ENCODE measurements around the gene ENKUR. TPM values are rescaled to one million over a fixed set of nuclear protein-coding genes. Genes with fewer than 3 reads are reported as not detected.
"Not testable (repeated sequence)": the region's sequence is repeated elsewhere in the genome, so short reads cannot be mapped to it uniquely, and the experiment has no call there.

ENKUR gene
- total RNA-seq, 2 donors from 2014 or later = not detected

DNA sequence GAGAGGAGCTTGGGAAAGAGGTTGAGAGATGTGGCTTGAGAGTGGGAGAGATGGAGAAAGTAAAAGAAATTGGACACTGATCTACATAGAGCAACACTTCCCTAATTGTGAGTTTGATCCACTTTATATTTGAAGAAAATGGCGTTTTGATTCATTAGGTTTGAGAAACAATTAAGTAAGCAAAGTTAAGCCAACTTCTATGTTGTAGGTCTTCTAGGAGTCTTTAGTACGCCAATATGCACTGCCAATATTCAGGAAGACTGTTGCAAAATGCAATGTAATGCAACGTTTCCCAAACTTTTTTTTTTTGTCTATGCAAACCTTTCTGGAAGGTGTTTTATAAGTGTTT, 56.6 kb downstream of the ENKUR start:
- no peaks in the 10 kb centered on the region for H3K27me3 ChIP-seq
- WGBS, 2 donors = 43 to 53% methylated on average over 3 of the region's 3 CpGs
- peaks cover 15% of the 10 kb centered on the region for H3K4me1 ChIP-seq
- H3K9me3 ChIP-seq = no peaks in the 10 kb centered on the region
- no peak overlapping the region for H3K4me3 ChIP-seq
- TF ChIP-seq, protein P1, sequence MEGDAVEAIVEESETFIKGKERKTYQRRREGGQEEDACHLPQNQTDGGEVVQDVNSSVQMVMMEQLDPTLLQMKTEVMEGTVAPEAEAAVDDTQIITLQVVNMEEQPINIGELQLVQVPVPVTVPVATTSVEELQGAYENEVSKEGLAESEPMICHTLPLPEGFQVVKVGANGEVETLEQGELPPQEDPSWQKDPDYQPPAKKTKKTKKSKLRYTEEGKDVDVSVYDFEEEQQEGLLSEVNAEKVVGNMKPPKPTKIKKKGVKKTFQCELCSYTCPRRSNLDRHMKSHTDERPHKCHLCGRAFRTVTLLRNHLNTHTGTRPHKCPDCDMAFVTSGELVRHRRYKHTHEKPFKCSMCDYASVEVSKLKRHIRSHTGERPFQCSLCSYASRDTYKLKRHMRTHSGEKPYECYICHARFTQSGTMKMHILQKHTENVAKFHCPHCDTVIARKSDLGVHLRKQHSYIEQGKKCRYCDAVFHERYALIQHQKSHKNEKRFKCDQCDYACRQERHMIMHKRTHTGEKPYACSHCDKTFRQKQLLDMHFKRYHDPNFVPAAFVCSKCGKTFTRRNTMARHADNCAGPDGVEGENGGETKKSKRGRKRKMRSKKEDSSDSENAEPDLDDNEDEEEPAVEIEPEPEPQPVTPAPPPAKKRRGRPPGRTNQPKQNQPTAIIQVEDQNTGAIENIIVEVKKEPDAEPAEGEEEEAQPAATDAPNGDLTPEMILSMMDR (IDR thresholded peaks at IDR 0.05) = no peak
- TF ChIP-seq POLR2A (IDR thresholded peaks at IDR 0.05) = no peak
- intact Hi-C loops (cut with DNase I) = no loop called here
- H3K27ac ChIP-seq = no peak overlapping the region
- DNase-seq (no peak), ATAC-seq (no peak)
- H3K36me3 ChIP-seq (replicated peaks in 1 of 2; ENCODE audit: insufficient read depth in 1 of 2, low read depth in 2 of 2) = no peaks in the 10 kb centered on the region

DNA sequence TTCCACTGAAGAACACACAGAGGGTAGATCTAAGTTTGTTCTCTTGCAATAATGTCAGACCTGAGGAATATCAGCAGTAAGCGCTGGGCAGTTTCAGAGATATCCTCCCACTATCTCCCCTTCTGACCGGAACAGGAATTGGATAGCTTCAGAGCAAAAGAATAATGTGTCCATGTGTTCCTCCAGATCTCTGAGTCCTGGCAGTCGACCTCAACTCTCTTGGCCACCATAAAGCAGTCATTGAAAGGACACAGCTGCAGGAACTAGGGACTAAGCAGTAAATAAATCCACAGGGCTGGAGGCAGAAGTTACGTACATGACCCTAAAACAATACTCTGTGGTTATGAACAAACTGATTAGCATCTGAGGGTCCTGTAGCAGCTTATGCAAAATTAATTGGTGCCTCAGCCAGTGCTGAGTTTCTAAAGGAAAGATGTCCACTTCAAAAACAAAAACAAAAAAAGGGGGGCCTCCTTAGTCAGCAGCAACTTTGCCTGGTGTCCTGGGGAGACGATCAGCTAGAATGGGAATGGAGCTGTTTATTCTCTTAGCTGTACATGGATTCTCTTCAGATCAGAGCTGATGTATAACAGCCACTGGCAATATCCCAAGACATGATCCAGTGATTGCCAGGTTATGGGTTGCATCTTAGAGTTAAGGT, 57.1 kb downstream of the ENKUR start:
- no peak for ATAC-seq
- DNase-seq = peak in 1 of 4 donors; percentile 30
- intact Hi-C loops (cut with DNase I) = no loop called here

DNA sequence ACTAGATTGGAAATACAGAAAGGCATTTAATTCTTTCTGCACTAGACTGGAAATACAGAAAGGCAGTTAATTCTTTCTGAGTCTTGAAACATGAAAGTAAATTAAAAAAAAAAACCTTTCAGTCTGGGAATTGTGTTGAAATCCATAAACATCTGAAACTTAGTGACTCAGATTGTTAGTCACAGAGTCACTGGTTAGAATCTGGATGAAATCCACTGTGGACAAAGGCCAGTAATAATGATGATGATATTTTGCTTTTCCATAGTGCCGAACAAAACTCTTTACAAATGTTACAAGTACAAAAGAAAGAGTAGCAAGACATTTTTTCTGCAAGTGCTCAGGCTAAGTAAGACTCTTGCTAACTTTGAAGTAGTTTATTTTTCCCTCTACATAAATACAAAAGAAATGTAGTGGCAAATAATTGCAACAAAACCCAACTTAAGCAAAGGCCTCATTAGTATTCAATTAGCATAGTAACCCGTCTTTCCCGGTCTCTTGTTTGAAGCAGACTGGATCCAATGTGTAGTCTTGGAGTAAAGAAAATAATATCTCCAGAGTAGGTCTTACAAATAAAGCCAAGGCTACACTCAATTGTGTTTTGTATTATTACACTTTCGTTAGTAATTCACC, 57.8 kb downstream of the ENKUR start:
- WGBS, 2 donors = 70 to 81% methylated on average over 4 of the region's 4 CpGs
- Histone ChIP-seq H3K36me3 (replicated peaks in 1 of 2; ENCODE audit: insufficient read depth in 1 of 2, low read depth in 2 of 2) (no peaks in the 10 kb centered on the region), H3K27me3 (no peaks in the 10 kb centered on the region), H3K9me3 (no peaks in the 10 kb centered on the region), H3K4me3 (no peak overlapping the region), H3K27ac (no peak overlapping the region), H3K4me1 (peaks cover 14% of the 10 kb centered on the region)
- ATAC-seq (peak; percentile 46), DNase-seq (no peak)
- intact Hi-C loops (cut with DNase I) = no loop called here
- no peak for TF ChIP-seq POLR2A (IDR thresholded peaks at IDR 0.05)
- TF ChIP-seq, protein P1 (IDR thresholded peaks at IDR 0.05) = no peak

More for the DNA sequence above, 57.1 kb downstream of the ENKUR start:
- peaks cover 15% of the 10 kb centered on the region for H3K4me1 ChIP-seq
- WGBS, 2 donors = 59 to 67% methylated on average over 5 of the region's 5 CpGs
- H3K9me3 ChIP-seq = no peaks in the 10 kb centered on the region
- H3K4me3 ChIP-seq = no peak overlapping the region
- H3K36me3 ChIP-seq (replicated peaks in 1 of 2; ENCODE audit: insufficient read depth in 1 of 2, low read depth in 2 of 2) = no peaks in the 10 kb centered on the region
- no peaks in the 10 kb centered on the region for H3K27me3 ChIP-seq
- no peak overlapping the region for H3K27ac ChIP-seq
- TF ChIP-seq POLR2A (IDR thresholded peaks at IDR 0.05) = no peak
- TF ChIP-seq, protein P1 (IDR thresholded peaks at IDR 0.05) = no peak

DNA sequence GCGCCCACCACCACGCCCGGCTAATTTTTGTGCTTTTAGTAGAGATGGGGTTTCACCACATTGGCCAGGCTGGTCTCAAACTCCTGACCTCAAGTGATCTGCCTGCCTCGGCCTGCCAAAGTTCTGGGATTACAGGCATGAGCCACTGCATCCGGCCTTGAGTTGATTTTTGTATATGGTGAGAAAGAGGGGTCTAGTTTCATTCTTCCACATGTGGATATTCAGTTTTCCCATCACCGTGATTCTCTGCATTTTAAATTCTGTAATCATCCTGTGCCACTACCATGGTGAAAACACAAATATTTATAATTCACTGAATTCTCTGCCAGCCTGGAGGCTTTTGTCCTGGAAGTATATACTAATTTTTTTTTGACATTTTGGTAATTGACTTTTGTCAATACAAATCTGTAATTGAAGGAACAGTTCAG, 58.3 kb downstream of the ENKUR start:
- 90 to 92% methylated on average over 6 of the region's 6 CpGs for WGBS, 2 donors
- DNase-seq; intact Hi-C loops (cut with DNase I): not testable (repeated sequence)

DNA sequence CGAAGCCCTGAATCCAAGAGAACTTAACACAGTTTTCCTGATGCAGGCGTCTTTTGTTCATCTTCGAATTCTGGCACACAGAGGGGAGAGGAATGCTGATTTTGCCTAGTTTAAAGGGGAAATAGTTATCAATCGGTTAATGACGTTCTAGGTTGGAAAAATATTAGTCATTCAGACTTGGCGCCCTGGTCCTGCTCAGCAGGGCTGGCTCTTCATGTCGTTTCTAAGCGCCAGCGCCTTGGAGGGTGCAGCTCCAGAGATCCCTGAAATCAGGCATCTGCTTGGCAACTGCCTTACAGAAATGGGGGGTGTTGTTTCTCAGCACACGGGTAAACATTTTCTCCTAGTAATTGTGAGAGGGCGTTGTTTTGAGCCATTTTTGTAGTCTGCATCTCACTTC, 62.3 kb downstream of the ENKUR start:
- Histone ChIP-seq H3K4me3 (no peak overlapping the region), H3K36me3 (replicated peaks in 1 of 2; ENCODE audit: insufficient read depth in 1 of 2, low read depth in 2 of 2) (no peaks in the 10 kb centered on the region), H3K9me3 (no peaks in the 10 kb centered on the region), H3K4me1 (peaks cover 8% of the 10 kb centered on the region), H3K27ac (peak overlapping the region in 1 of 4 donors; percentile 45), H3K27me3 (no peaks in the 10 kb centered on the region)
- ATAC-seq (no peak), DNase-seq (no peak)
- intact Hi-C loops (cut with DNase I) = no loop called here
- 78 to 80% methylated on average over 11 of the region's 11 CpGs for WGBS, 2 donors
- TF ChIP-seq POLR2A (IDR thresholded peaks at IDR 0.05) = no peak
- TF ChIP-seq, protein P1 (IDR thresholded peaks at IDR 0.05) = no peak

More for the DNA sequence above, 58.3 kb downstream of the ENKUR start:
- H3K27me3 ChIP-seq; H3K36me3 ChIP-seq (replicated peaks in 1 of 2; ENCODE audit: insufficient read depth in 1 of 2, low read depth in 2 of 2); H3K27ac ChIP-seq; H3K9me3 ChIP-seq; ATAC-seq; H3K4me3 ChIP-seq: not testable (repeated sequence)
- peaks cover 12% of the 10 kb centered on the region for H3K4me1 ChIP-seq
